ENCODE data around the gene CCDC137.

The CCDC137 gene

GRCh38 chr17:81702934-81703746 lies 36.6 kb downstream of the CCDC137 start, which contains the start of gene MRPL12:
TSS of gene MRPL12 (plus strand) at chr17:81703367. CDS start at chr17:81703502, 135 bp downstream.
- peak; percentile 78 for DNase-seq (ENCODE audit: low read depth)

- DNase-seq (ENCODE audit: low read depth), result no peak
These were observed 37.5 kb downstream of the CCDC137 start for GRCh38 chr17:81703747-81704654.

GRCh38 chr17:81705518-81706231 lies 39.1 kb downstream of the CCDC137 start:
- no peak for DNase-seq (ENCODE audit: low read depth)

GRCh38 chr17:81706232-81706611 lies 39.7 kb downstream of the CCDC137 start:
- no peak for DNase-seq (ENCODE audit: low read depth)

GRCh38 chr17:81706757-81707624 lies 40.5 kb downstream of the CCDC137 start:
- no peak for DNase-seq (ENCODE audit: low read depth)

- no peak for DNase-seq (ENCODE audit: low read depth)
These were observed 41.4 kb downstream of the CCDC137 start for GRCh38 chr17:81707725-81708646.

GRCh38 chr17:81708739-81709185 lies 42.2 kb downstream of the CCDC137 start:
- DNase-seq (ENCODE audit: low read depth), result no peak

GRCh38 chr17:81710514-81711308 lies 44.2 kb downstream of the CCDC137 start:
- no peak for DNase-seq (ENCODE audit: low read depth)

- DNase-seq (ENCODE audit: low read depth), result peak; percentile 71
These were observed 45.4 kb downstream of the CCDC137 start, which contains the start of gene SLC25A10 for GRCh38 chr17:81711814-81712467. TSS of gene SLC25A10 (plus strand) at chr17:81712284. CDS start at chr17:81712427, 143 bp downstream.

GRCh38 chr17:81712468-81713003 lies 46.0 kb downstream of the CCDC137 start:
- no peak for DNase-seq (ENCODE audit: low read depth)

GRCh38 chr17:81713004-81713555 lies 46.5 kb downstream of the CCDC137 start:
- no peak for DNase-seq (ENCODE audit: low read depth)

GRCh38 chr17:81713556-81714411 lies 47.2 kb downstream of the CCDC137 start:
- DNase-seq (ENCODE audit: low read depth), result no peak

GRCh38 chr17:81714412-81715106 lies 48.0 kb downstream of the CCDC137 start:
- no peak for DNase-seq (ENCODE audit: low read depth)

GRCh38 chr17:81715107-81715871 lies 48.8 kb downstream of the CCDC137 start:
- no peak for DNase-seq (ENCODE audit: low read depth)

- DNase-seq (ENCODE audit: low read depth), result no peak
These were observed 49.5 kb downstream of the CCDC137 start for GRCh38 chr17:81715872-81716673.
